ENCODE results near the gene MS4A6E.

MS4A6E gene

GRCh38 chr11:60372767-60373166 is 45.7 kb downstream of the MS4A6E start:
- DNase-seq (ENCODE audit: insufficient read length, low spot score) (no peak), FAIRE-seq (no peak)
- no peak for TF ChIP-seq POLR2A (IDR thresholded peaks at IDR 0.05; ENCODE audit: low read depth, low read length)

- no peak for TF ChIP-seq POLR2A (IDR thresholded peaks at IDR 0.05; ENCODE audit: low read depth, low read length)
- DNase-seq (ENCODE audit: insufficient read length, low spot score) (no peak), FAIRE-seq (no peak)
Measured at GRCh38 chr11:60375316-60375715, 48.3 kb downstream of the MS4A6E start.

- FAIRE-seq = no peak
- no peak for DNase-seq (ENCODE audit: insufficient read length, low spot score)
- no peak for TF ChIP-seq POLR2A (IDR thresholded peaks at IDR 0.05; ENCODE audit: low read depth, low read length)
Measured at GRCh38 chr11:60376601-60377000, 49.5 kb downstream of the MS4A6E start.

- no peak for FAIRE-seq
- no peak for DNase-seq (ENCODE audit: insufficient read length, low spot score)
- TF ChIP-seq POLR2A (IDR thresholded peaks at IDR 0.05; ENCODE audit: low read depth, low read length) = no peak
Measured at GRCh38 chr11:60377401-60378136, 50.5 kb downstream of the MS4A6E start.

- no peak for FAIRE-seq
- no peak for TF ChIP-seq POLR2A (IDR thresholded peaks at IDR 0.05; ENCODE audit: low read depth, low read length)
- DNase-seq (ENCODE audit: insufficient read length, low spot score) = no peak
Measured at GRCh38 chr11:60378354-60378753, 51.3 kb downstream of the MS4A6E start, which contains the start of gene MS4A7. MS4A7 (plus strand) TSS chr11:60378532; CDS start chr11:60383142, 4,610 bp downstream.

- no peak for TF ChIP-seq POLR2A (IDR thresholded peaks at IDR 0.05; ENCODE audit: low read depth, low read length)
Measured at GRCh38 chr11:60389279-60389910, 62.3 kb downstream of the MS4A6E start.

GRCh38 chr11:60390419-60390818 is 63.4 kb downstream of the MS4A6E start:
- no peak for DNase-seq (ENCODE audit: insufficient read length, low spot score)
- no peak for FAIRE-seq
- no peak for TF ChIP-seq POLR2A (IDR thresholded peaks at IDR 0.05; ENCODE audit: low read depth, low read length)

More at GRCh38 chr11:60389279-60389910, 62.3 kb downstream of the MS4A6E start:
- no peak for FAIRE-seq
- DNase-seq (ENCODE audit: insufficient read length, low spot score) = no peak
